Stimulated activated memory B cell treated with anti-CD40 and anti-IgM and Interleukin-4, amounts not matched to agents 10 μg/mL and 1 μg/mL and 100 μg/mL, for 72 hours (primary cell): ENCODE data around the gene AMBP.
"Not testable (repeated sequence)": the region's sequence is repeated elsewhere in the genome, so short reads cannot be mapped to it uniquely, and the experiment has no call there.

Experiments used
- ATAC-seq: fragments of 150-1000 bp; cut with Tn5 transposase; 2 replicates; pipeline ENCODE4 v1.10.0; 2021
- H3K27ac Mint-ChIP-seq: one replicate; pipeline ENCODE4 v1.8.0; 2022; ENCODE audit warnings: mild to moderate bottlenecking, mixed read lengths
- H3K27me3 Mint-ChIP-seq: one replicate; pipeline ENCODE4 v1.8.0; 2022; ENCODE audit warnings: mixed read lengths
- H3K36me3 Mint-ChIP-seq: one replicate; pipeline ENCODE4 v1.8.0; 2022; ENCODE audit warnings: mixed read lengths
- H3K4me1 Mint-ChIP-seq: one replicate; pipeline ENCODE4 v1.8.0; 2022; ENCODE audit warnings: mixed read lengths
- H3K4me3 Mint-ChIP-seq: one replicate; pipeline ENCODE4 v1.8.0; 2022; ENCODE audit warnings: mild to moderate bottlenecking, moderate library complexity, mixed read lengths
- H3K9me3 Mint-ChIP-seq: one replicate; pipeline ENCODE4 v1.8.0; 2022; ENCODE audit warnings: mixed read lengths

The AMBP gene

GRCh38 chr9:114046237-114046755 lies 31.8 kb downstream of the AMBP start:
- Mint-ChIP-seq H3K36me3 (peaks cover 5% of the 10 kb centered on the region), H3K4me3 (no peak overlapping the region), H3K9me3 (peaks cover 2% of the 10 kb centered on the region), H3K27me3 (peaks cover 14% of the 10 kb centered on the region), H3K27ac (no peak overlapping the region), H3K4me1 (no peaks in the 10 kb centered on the region)
- ATAC-seq, result no peak

GRCh38 chr9:114043660-114044059 lies 34.4 kb downstream of the AMBP start:
- not testable (repeated sequence) for H3K4me1 Mint-ChIP-seq

GRCh38 chr9:114039484-114039883 lies 38.6 kb downstream of the AMBP start:
- no peak for ATAC-seq
- no peaks in the 10 kb centered on the region for H3K4me1 Mint-ChIP-seq
- H3K36me3 Mint-ChIP-seq, result peaks cover 4% of the 10 kb centered on the region
- H3K27me3 Mint-ChIP-seq, result no peaks in the 10 kb centered on the region
- H3K4me3 Mint-ChIP-seq, result no peak overlapping the region
- no peak overlapping the region for H3K27ac Mint-ChIP-seq
- peaks cover 2% of the 10 kb centered on the region for H3K9me3 Mint-ChIP-seq

More at GRCh38 chr9:114043660-114044059, 34.4 kb downstream of the AMBP start:
- H3K4me3 Mint-ChIP-seq, ATAC-seq, H3K9me3 Mint-ChIP-seq, H3K27ac Mint-ChIP-seq, H3K36me3 Mint-ChIP-seq: not testable (repeated sequence)
- peaks cover 14% of the 10 kb centered on the region for H3K27me3 Mint-ChIP-seq

GRCh38 chr9:114038724-114039313 lies 39.3 kb downstream of the AMBP start:
- H3K4me1 Mint-ChIP-seq, result no peaks in the 10 kb centered on the region
- peaks cover 4% of the 10 kb centered on the region for H3K36me3 Mint-ChIP-seq
- no peak overlapping the region for H3K27ac Mint-ChIP-seq
- no peaks in the 10 kb centered on the region for H3K27me3 Mint-ChIP-seq
- peaks cover 2% of the 10 kb centered on the region for H3K9me3 Mint-ChIP-seq
- ATAC-seq, result no peak
- no peak overlapping the region for H3K4me3 Mint-ChIP-seq

GRCh38 chr9:114037961-114038723 lies 40.0 kb downstream of the AMBP start:
- H3K4me3 Mint-ChIP-seq, result no peak overlapping the region
- H3K4me1 Mint-ChIP-seq, result no peaks in the 10 kb centered on the region
- no peak for ATAC-seq
- H3K36me3 Mint-ChIP-seq, result peaks cover 4% of the 10 kb centered on the region
- H3K27ac Mint-ChIP-seq, result no peak overlapping the region
- H3K9me3 Mint-ChIP-seq, result peaks cover 2% of the 10 kb centered on the region
- H3K27me3 Mint-ChIP-seq, result no peaks in the 10 kb centered on the region

- no peak overlapping the region for H3K27ac Mint-ChIP-seq
- peaks cover 2% of the 10 kb centered on the region for H3K9me3 Mint-ChIP-seq
- no peak overlapping the region for H3K4me3 Mint-ChIP-seq
- H3K36me3 Mint-ChIP-seq, result peaks cover 4% of the 10 kb centered on the region
- H3K27me3 Mint-ChIP-seq, result no peaks in the 10 kb centered on the region
- no peak for ATAC-seq
- H3K4me1 Mint-ChIP-seq, result no peaks in the 10 kb centered on the region
Measured at GRCh38 chr9:114037249-114037648, 40.9 kb downstream of the AMBP start.

GRCh38 chr9:114035845-114036801 lies 42.0 kb downstream of the AMBP start:
- Mint-ChIP-seq H3K27me3 (no peaks in the 10 kb centered on the region), H3K27ac (no peak overlapping the region), H3K4me1 (no peaks in the 10 kb centered on the region), H3K36me3 (peaks cover 4% of the 10 kb centered on the region), H3K4me3 (no peak overlapping the region), H3K9me3 (no peaks in the 10 kb centered on the region)
- no peak for ATAC-seq

- H3K9me3 Mint-ChIP-seq, result no peaks in the 10 kb centered on the region
- no peak for ATAC-seq
- no peaks in the 10 kb centered on the region for H3K4me1 Mint-ChIP-seq
- no peak overlapping the region for H3K4me3 Mint-ChIP-seq
- H3K27me3 Mint-ChIP-seq, result no peaks in the 10 kb centered on the region
- H3K27ac Mint-ChIP-seq, result no peak overlapping the region
- H3K36me3 Mint-ChIP-seq, result peaks cover 4% of the 10 kb centered on the region
Measured at GRCh38 chr9:114035221-114035844, 42.8 kb downstream of the AMBP start.

GRCh38 chr9:114034661-114035062 lies 43.4 kb downstream of the AMBP start:
- no peaks in the 10 kb centered on the region for H3K9me3 Mint-ChIP-seq
- no peak for ATAC-seq
- no peaks in the 10 kb centered on the region for H3K4me1 Mint-ChIP-seq
- peaks cover 4% of the 10 kb centered on the region for H3K36me3 Mint-ChIP-seq
- H3K27ac Mint-ChIP-seq, result no peak overlapping the region
- no peaks in the 10 kb centered on the region for H3K27me3 Mint-ChIP-seq
- no peak overlapping the region for H3K4me3 Mint-ChIP-seq

GRCh38 chr9:114034196-114034595 lies 43.9 kb downstream of the AMBP start:
- H3K27me3 Mint-ChIP-seq, result no peaks in the 10 kb centered on the region
- H3K27ac Mint-ChIP-seq, result no peak overlapping the region
- ATAC-seq, result no peak
- no peaks in the 10 kb centered on the region for H3K9me3 Mint-ChIP-seq
- H3K4me3 Mint-ChIP-seq, result no peak overlapping the region
- peaks cover 4% of the 10 kb centered on the region for H3K36me3 Mint-ChIP-seq
- H3K4me1 Mint-ChIP-seq, result no peaks in the 10 kb centered on the region

- no peak overlapping the region for H3K4me3 Mint-ChIP-seq
- H3K4me1 Mint-ChIP-seq, result no peaks in the 10 kb centered on the region
- no peaks in the 10 kb centered on the region for H3K27me3 Mint-ChIP-seq
- H3K36me3 Mint-ChIP-seq, result peaks cover 4% of the 10 kb centered on the region
- H3K9me3 Mint-ChIP-seq, result no peaks in the 10 kb centered on the region
- H3K27ac Mint-ChIP-seq, result no peak overlapping the region
- no peak for ATAC-seq
Measured at GRCh38 chr9:114033397-114034103, 44.5 kb downstream of the AMBP start.

- ATAC-seq, result no peak
- Mint-ChIP-seq H3K9me3 (no peaks in the 10 kb centered on the region), H3K27ac (no peak overlapping the region), H3K4me1 (no peaks in the 10 kb centered on the region), H3K27me3 (no peaks in the 10 kb centered on the region), H3K36me3 (peaks cover 4% of the 10 kb centered on the region), H3K4me3 (no peak overlapping the region)
Measured at GRCh38 chr9:114031948-114032840, 45.9 kb downstream of the AMBP start.

GRCh38 chr9:114031037-114031630 lies 47.0 kb downstream of the AMBP start:
- Mint-ChIP-seq H3K36me3 (no peaks in the 10 kb centered on the region), H3K9me3 (no peaks in the 10 kb centered on the region), H3K27me3 (no peaks in the 10 kb centered on the region), H3K27ac (no peak overlapping the region), H3K4me1 (no peaks in the 10 kb centered on the region), H3K4me3 (no peak overlapping the region)
- no peak for ATAC-seq
